ENCODE measurements around the gene PRKAG2.

DNA sequence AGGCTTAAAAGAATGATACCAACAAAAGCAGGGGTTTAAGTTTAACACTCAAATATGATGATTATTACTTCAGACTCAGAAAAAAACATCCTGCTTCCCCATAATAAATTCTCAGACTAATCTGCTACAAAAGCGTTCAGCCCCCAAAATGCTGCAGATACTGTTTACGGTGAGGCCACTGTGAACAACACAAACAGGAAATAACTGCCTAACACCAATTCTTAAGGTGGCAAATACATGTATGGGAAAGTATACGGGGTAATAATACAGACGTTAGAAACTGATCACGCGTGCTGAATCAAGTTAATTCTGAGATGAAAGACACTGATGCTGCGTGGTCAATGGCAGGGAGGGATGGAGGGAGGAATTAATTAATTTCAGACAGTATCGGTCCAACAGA lies 295.2 kb downstream of the PRKAG2 start:
- TF ChIP-seq, protein P1, sequence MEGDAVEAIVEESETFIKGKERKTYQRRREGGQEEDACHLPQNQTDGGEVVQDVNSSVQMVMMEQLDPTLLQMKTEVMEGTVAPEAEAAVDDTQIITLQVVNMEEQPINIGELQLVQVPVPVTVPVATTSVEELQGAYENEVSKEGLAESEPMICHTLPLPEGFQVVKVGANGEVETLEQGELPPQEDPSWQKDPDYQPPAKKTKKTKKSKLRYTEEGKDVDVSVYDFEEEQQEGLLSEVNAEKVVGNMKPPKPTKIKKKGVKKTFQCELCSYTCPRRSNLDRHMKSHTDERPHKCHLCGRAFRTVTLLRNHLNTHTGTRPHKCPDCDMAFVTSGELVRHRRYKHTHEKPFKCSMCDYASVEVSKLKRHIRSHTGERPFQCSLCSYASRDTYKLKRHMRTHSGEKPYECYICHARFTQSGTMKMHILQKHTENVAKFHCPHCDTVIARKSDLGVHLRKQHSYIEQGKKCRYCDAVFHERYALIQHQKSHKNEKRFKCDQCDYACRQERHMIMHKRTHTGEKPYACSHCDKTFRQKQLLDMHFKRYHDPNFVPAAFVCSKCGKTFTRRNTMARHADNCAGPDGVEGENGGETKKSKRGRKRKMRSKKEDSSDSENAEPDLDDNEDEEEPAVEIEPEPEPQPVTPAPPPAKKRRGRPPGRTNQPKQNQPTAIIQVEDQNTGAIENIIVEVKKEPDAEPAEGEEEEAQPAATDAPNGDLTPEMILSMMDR (IDR thresholded peaks at IDR 0.05; ENCODE audit: insufficient read depth, low read length, poor library complexity, severe bottlenecking) = no peak
- no peak for TF ChIP-seq EZH2phosphoT487 (conservative IDR thresholded peaks at IDR 0.05; ENCODE audit: low read length)
